Stomach (tissue), 4 donors: ENCODE data around the gene DHCR7.

Source experiments
- EP300 ChIP-seq: sonication (generic); formaldehyde crosslinking; IDR thresholded peaks from one replicate; pipeline ENCODE4 v1.6.1; 2017; ENCODE audit warnings: antibody characterized with exemption
- POLR2A ChIP-seq, 4 donors: fragments of 450-650 bp; IDR thresholded peaks; one replicate each; pipeline ENCODE4 v1.6.1; 2016; ENCODE audit warnings: antibody characterized with exemption in 4 of 4, control low read depth in 2 of 4, mild to moderate bottlenecking in 1 of 4, moderate library complexity in 1 of 4
- POLR2AphosphoS5 ChIP-seq, 3 donors: sonication (generic); formaldehyde crosslinking; IDR thresholded peaks; one replicate each; pipeline ENCODE4 v1.6.1; 2016; ENCODE audit warnings: antibody characterized with exemption in 3 of 3
- TF ChIP-seq, protein P1 (sequence below), 7 experiments: fragments of 450-650 bp in 4 of 7; fragments of 200-600 bp in 3 of 7; sonication (generic) in 3 of 7; IDR thresholded peaks; one replicate each; pipeline ENCODE4 v1.5.1; 2016 to 2019; ENCODE audit warnings: antibody characterized with exemption in 7 of 7, control low read depth in 2 of 7, mild to moderate bottlenecking in 1 of 7

DNA sequence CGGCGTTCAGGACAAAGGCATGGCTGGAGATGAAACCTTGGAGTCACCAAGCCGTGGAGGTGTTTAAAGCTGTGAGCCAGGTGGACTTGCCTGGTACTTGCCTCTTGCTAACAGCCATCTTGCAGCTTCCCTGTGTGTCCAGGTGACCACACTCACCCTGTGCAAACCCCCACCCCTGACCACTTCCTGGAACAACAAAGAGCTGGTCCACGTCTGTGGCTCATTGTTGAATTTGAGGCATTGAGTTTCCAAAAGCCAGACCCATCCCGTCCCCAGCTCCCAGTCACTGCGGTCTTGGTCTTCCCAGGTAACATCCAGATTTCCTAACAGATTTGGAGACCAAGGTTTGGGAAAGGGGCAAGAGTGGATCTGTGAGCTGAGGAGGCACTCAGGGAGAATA lies 18.5 kb downstream of the DHCR7 start:
- TF ChIP-seq, protein P1, sequence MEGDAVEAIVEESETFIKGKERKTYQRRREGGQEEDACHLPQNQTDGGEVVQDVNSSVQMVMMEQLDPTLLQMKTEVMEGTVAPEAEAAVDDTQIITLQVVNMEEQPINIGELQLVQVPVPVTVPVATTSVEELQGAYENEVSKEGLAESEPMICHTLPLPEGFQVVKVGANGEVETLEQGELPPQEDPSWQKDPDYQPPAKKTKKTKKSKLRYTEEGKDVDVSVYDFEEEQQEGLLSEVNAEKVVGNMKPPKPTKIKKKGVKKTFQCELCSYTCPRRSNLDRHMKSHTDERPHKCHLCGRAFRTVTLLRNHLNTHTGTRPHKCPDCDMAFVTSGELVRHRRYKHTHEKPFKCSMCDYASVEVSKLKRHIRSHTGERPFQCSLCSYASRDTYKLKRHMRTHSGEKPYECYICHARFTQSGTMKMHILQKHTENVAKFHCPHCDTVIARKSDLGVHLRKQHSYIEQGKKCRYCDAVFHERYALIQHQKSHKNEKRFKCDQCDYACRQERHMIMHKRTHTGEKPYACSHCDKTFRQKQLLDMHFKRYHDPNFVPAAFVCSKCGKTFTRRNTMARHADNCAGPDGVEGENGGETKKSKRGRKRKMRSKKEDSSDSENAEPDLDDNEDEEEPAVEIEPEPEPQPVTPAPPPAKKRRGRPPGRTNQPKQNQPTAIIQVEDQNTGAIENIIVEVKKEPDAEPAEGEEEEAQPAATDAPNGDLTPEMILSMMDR (IDR thresholded peaks at IDR 0.05), result no peak
- TF ChIP-seq POLR2A (IDR thresholded peaks at IDR 0.05) (no peak), POLR2AphosphoS5 (IDR thresholded peaks at IDR 0.05) (no peak), EP300 (no peak)
